ENCODE data around the gene STYXL2.

STYXL2 gene

DNA sequence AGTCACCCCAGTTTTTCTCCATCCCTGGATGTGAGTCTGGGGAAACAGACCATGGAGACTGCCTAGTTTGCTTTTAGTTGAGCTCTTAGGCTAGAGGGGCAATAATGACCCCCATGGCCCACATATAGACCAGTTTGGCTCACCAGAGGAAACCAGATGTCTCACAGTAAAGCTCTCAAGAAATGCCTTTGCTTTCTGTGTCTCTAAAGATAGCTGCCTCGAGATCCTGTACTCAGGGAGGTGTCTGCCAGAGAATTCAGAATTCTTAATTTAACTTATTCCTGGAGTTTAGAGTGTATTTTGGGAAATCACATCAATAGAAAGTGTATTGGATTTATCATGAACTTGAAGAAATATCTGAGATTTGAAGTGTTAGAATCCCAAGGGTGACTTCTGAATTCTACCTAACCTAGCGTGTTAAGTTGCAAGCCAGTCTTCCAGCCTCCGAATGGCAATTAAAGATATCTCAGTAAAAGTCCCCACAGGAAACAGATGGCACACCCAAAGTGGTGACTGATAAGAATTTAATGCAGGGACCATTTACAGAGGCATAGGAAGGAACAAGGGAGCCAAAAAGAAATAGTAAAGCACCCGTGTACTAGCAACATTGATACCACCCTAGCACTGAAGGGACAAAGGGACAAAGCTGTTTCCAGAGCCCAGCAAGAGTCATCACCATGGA is 37.1 kb downstream of the STYXL2 start:
- no peak for TF ChIP-seq ARNT (IDR thresholded peaks at IDR 0.05)
- no peak for TF ChIP-seq HDGF (IDR thresholded peaks at IDR 0.05; ENCODE audit: borderline replicate concordance)
- TF ChIP-seq TARDBP (IDR thresholded peaks at IDR 0.05), result no peak
- TF ChIP-seq ZNF384 (IDR thresholded peaks at IDR 0.05), result no peak
- no peak for TF ChIP-seq FOXA1 (IDR thresholded peaks at IDR 0.05)
- no peak for TF ChIP-seq L3MBTL2 (conservative IDR thresholded peaks at IDR 0.05)
- TF ChIP-seq, protein P1, sequence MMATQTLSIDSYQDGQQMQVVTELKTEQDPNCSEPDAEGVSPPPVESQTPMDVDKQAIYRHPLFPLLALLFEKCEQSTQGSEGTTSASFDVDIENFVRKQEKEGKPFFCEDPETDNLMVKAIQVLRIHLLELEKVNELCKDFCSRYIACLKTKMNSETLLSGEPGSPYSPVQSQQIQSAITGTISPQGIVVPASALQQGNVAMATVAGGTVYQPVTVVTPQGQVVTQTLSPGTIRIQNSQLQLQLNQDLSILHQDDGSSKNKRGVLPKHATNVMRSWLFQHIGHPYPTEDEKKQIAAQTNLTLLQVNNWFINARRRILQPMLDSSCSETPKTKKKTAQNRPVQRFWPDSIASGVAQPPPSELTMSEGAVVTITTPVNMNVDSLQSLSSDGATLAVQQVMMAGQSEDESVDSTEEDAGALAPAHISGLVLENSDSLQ (IDR thresholded peaks at IDR 0.05), result no peak
- TF ChIP-seq LEF1 (IDR thresholded peaks at IDR 0.05; ENCODE audit: borderline replicate concordance), result no peak
- no peak for TF ChIP-seq SP1 (IDR thresholded peaks at IDR 0.05)
- TF ChIP-seq CTBP1 (IDR thresholded peaks at IDR 0.05; ENCODE audit: borderline replicate concordance), result no peak
- no peak for TF ChIP-seq SUZ12 (IDR thresholded peaks at IDR 0.05)
- no peak for TF ChIP-seq FOXM1 (IDR thresholded peaks at IDR 0.05; ENCODE audit: borderline replicate concordance)
- CTCF ChIA-PET, result no interaction called here

DNA sequence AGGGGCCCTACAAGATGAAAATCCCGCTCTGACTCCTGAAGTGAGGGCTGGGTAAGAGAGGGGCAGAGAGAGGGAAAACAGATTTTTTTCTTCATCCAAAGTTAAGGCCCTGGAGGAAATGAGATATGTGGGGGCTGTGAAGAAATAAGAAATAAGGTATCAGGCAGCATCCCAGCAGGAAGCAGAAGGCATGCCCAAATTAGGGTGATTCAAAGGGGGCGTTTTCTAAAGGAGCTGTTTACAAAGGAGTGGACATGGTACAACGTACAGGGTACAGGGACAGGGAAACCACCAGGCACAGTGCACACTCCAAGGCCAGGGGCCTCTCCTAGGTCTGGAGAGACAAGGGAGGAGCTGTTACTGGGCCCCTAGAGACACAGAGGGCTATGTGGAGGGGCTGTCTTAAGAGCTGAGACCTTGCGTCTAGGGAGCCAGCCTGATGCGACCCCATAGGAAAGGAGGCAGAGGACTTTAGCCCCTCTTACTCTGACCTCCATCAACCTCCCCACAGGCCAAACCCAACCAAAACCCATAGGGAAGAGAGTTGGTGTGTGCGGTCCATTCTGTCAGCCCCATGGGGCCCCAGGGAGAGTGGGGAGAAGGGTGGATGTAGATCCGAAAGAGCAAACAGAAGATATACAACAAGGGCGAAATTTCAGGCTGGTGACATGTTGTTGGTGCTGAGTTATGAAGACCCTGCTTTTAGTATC is 38.6 kb downstream of the STYXL2 start:
- no peak for TF ChIP-seq BHLHE40 (IDR thresholded peaks at IDR 0.05; ENCODE audit: borderline replicate concordance)
- no peak for TF ChIP-seq CTBP1 (IDR thresholded peaks at IDR 0.05; ENCODE audit: borderline replicate concordance)
- TF ChIP-seq, protein P1 (IDR thresholded peaks at IDR 0.05), result no peak
- no peak for TF ChIP-seq FOXM1 (IDR thresholded peaks at IDR 0.05; ENCODE audit: borderline replicate concordance)
- TF ChIP-seq ZNF384 (IDR thresholded peaks at IDR 0.05), result no peak
- TF ChIP-seq ARNT (IDR thresholded peaks at IDR 0.05), result no peak
- TF ChIP-seq NFRKB (IDR thresholded peaks at IDR 0.05), result no peak
- no peak for TF ChIP-seq SUZ12 (IDR thresholded peaks at IDR 0.05)
- no peak for TF ChIP-seq LEF1 (IDR thresholded peaks at IDR 0.05; ENCODE audit: borderline replicate concordance)
- TF ChIP-seq FOXK2 (IDR thresholded peaks at IDR 0.05), result no peak
- no peak for TF ChIP-seq ELF4 (IDR thresholded peaks at IDR 0.05)
- TF ChIP-seq FOXA1 (IDR thresholded peaks at IDR 0.05), result no peak
- TF ChIP-seq SP1 (IDR thresholded peaks at IDR 0.05), result no peak
- no peak for TF ChIP-seq TARDBP (IDR thresholded peaks at IDR 0.05)
- CTCF ChIA-PET, result no interaction called here
- POLR2A ChIA-PET, result no interaction called here
- DNase-seq (ENCODE audit: extremely low spot score), result no peak

More for the DNA sequence above, 37.1 kb downstream of the STYXL2 start:
- POLR2A ChIA-PET, result no interaction called here
- DNase-seq (ENCODE audit: extremely low spot score), result no peak

DNA sequence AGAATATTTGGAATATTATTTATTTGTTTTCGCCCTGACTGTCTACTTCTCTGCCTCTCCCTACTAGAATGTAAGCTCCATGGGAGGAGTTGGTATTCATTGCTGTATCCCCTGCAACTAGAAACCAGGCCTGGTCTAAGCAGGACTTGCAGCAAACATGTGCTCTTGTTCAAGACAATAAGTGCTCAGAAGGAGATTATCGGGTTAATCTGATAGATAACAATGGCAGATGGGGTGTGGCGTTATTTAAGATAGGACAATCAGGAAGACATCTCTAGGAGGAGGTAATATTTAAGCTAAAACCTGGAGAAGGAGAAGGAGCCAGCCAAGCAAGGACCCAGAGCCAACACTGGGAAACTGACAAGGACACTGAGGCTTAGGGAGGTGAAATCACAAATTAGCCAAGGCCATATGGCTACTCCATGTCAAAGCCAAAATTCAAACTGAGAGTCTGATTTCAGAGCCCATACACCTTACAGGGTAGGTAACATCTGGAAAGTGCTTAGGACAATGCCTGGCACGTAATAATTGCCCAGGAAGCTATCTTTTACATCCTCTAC is 41.5 kb downstream of the STYXL2 start:
- CTCF ChIA-PET, result no interaction called here
- POLR2A ChIA-PET, result no interaction called here
- no peak for DNase-seq (ENCODE audit: extremely low spot score)
- TF ChIP-seq ARNT (IDR thresholded peaks at IDR 0.05), result no peak
- no peak for TF ChIP-seq FOXK2 (IDR thresholded peaks at IDR 0.05)
- TF ChIP-seq FOXM1 (IDR thresholded peaks at IDR 0.05; ENCODE audit: borderline replicate concordance), result no peak
- no peak for TF ChIP-seq L3MBTL2 (conservative IDR thresholded peaks at IDR 0.05)
- no peak for TF ChIP-seq ZNF384 (IDR thresholded peaks at IDR 0.05)
- TF ChIP-seq BHLHE40 (IDR thresholded peaks at IDR 0.05; ENCODE audit: borderline replicate concordance), result no peak
- no peak for TF ChIP-seq TARDBP (IDR thresholded peaks at IDR 0.05)
- no peak for TF ChIP-seq ELF4 (IDR thresholded peaks at IDR 0.05)
- TF ChIP-seq SP1 (IDR thresholded peaks at IDR 0.05), result no peak
- TF ChIP-seq, protein P1 (IDR thresholded peaks at IDR 0.05), result no peak

DNA sequence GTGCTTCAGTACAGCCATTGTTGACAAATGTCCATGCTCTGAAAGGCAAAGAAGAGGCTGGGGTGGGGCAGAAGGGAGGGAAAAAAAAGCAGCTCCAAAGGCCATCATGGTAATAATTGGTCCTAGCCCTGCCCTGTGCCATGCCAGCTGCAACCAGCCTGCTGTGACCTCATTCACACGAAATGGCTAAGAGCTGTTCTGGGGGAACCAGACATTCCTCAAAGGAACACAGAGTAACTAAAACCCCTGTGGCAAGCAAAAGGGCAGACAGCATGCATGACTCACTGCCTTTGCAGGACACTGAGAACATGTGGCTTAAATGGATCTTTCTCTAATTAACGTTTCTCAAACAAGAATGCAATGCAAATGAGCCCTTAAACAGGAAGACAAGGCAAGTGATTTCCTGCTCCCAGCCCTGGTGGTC is 42.3 kb downstream of the STYXL2 start:
- no peak for DNase-seq (ENCODE audit: extremely low spot score)
- CTCF ChIA-PET, result no interaction called here
- POLR2A ChIA-PET, result no interaction called here
- no peak for TF ChIP-seq FOXM1 (IDR thresholded peaks at IDR 0.05; ENCODE audit: borderline replicate concordance)
- TF ChIP-seq CTBP1 (IDR thresholded peaks at IDR 0.05; ENCODE audit: borderline replicate concordance), result no peak
- no peak for TF ChIP-seq HDGF (IDR thresholded peaks at IDR 0.05; ENCODE audit: borderline replicate concordance)
- no peak for TF ChIP-seq ELF4 (IDR thresholded peaks at IDR 0.05)
- TF ChIP-seq, protein P1 (IDR thresholded peaks at IDR 0.05), result no peak
- TF ChIP-seq NFRKB (IDR thresholded peaks at IDR 0.05), result no peak
- no peak for TF ChIP-seq ZNF384 (IDR thresholded peaks at IDR 0.05)
- no peak for TF ChIP-seq ARNT (IDR thresholded peaks at IDR 0.05)
- TF ChIP-seq SP1 (IDR thresholded peaks at IDR 0.05), result no peak
- no peak for TF ChIP-seq LEF1 (IDR thresholded peaks at IDR 0.05; ENCODE audit: borderline replicate concordance)
- no peak for TF ChIP-seq FOXA1 (IDR thresholded peaks at IDR 0.05)
- TF ChIP-seq SUZ12 (IDR thresholded peaks at IDR 0.05), result no peak
- TF ChIP-seq L3MBTL2 (conservative IDR thresholded peaks at IDR 0.05), result no peak
- no peak for TF ChIP-seq TARDBP (IDR thresholded peaks at IDR 0.05)
- no peak for TF ChIP-seq FOXK2 (IDR thresholded peaks at IDR 0.05)
- no peak for TF ChIP-seq BHLHE40 (IDR thresholded peaks at IDR 0.05; ENCODE audit: borderline replicate concordance)

DNA sequence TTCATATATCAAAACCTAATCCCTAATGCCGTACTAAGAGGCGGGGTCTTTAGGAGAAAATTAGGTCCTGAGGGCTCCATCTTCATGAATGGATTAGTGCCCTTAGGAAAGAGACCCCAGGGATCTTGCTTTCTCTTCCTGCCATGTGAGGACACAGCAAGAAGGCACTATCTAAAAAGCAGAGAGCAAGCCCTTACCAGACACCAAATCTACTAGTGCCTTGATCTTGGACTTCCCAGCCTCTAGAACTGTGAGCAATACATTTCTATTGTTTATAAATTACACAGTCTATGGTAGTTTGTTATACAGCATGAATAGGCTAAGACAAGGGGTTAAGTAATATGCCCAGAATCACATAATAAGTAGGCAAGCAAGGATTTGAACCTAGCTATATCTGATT is 42.9 kb downstream of the STYXL2 start:
- ChIA-PET POLR2A (no interaction called here), CTCF (no interaction called here)
- DNase-seq (ENCODE audit: extremely low spot score), result no peak
- TF ChIP-seq TARDBP (IDR thresholded peaks at IDR 0.05), result no peak
- no peak for TF ChIP-seq SP1 (IDR thresholded peaks at IDR 0.05)
- TF ChIP-seq FOXA1 (IDR thresholded peaks at IDR 0.05), result no peak
- TF ChIP-seq CTBP1 (IDR thresholded peaks at IDR 0.05; ENCODE audit: borderline replicate concordance), result no peak
- no peak for TF ChIP-seq NFRKB (IDR thresholded peaks at IDR 0.05)
- TF ChIP-seq ELF4 (IDR thresholded peaks at IDR 0.05), result no peak
- no peak for TF ChIP-seq ZNF384 (IDR thresholded peaks at IDR 0.05)
- no peak for TF ChIP-seq BHLHE40 (IDR thresholded peaks at IDR 0.05; ENCODE audit: borderline replicate concordance)
- no peak for TF ChIP-seq ARNT (IDR thresholded peaks at IDR 0.05)
- TF ChIP-seq L3MBTL2 (conservative IDR thresholded peaks at IDR 0.05), result no peak
- no peak for TF ChIP-seq SUZ12 (IDR thresholded peaks at IDR 0.05)
- TF ChIP-seq LEF1 (IDR thresholded peaks at IDR 0.05; ENCODE audit: borderline replicate concordance), result no peak
- TF ChIP-seq, protein P1 (IDR thresholded peaks at IDR 0.05), result no peak
- no peak for TF ChIP-seq HDGF (IDR thresholded peaks at IDR 0.05; ENCODE audit: borderline replicate concordance)
- no peak for TF ChIP-seq FOXK2 (IDR thresholded peaks at IDR 0.05)
- TF ChIP-seq FOXM1 (IDR thresholded peaks at IDR 0.05; ENCODE audit: borderline replicate concordance), result no peak
